ENCODE measurements around the gene CEP19.

The CEP19 gene

DNA sequence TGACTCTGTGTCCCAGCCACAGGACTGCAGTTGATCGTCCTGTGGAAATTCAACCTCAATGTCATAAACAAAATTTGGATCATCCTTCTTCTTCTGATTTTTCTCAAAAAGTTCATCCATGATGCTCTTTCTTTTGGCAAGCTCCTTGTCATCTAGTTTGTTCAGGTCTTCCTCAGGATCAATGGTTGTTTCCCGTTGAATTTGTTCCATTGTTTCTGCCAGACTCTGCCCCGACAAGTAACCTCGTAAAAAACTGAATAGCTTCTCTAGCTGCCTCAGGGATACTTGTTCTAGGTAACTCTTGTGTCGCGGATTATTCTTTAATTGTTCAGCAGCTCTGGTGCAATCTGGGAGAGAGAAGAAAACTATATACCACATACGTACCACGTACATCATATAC lies 4.5 kb downstream of the CEP19 start:
- H3K4me3 ChIP-seq (ENCODE audit: low read depth, low read length): no peak overlapping the region
- H3K79me2 ChIP-seq (ENCODE audit: control insufficient read depth, insufficient read depth, low read length, unreplicated experiment): peaks cover under 1% of the 10 kb centered on the region
- no peak overlapping the region for H3K27ac ChIP-seq (ENCODE audit: low read depth, low read length)
- H3K36me3 ChIP-seq (ENCODE audit: insufficient read depth, low read length): no peaks in the 10 kb centered on the region
- no peaks in the 10 kb centered on the region for H3K4me1 ChIP-seq (ENCODE audit: control insufficient read depth, insufficient read depth, low read length, unreplicated experiment)
- H3K27me3 ChIP-seq (ENCODE audit: insufficient read depth, low read length): no peaks in the 10 kb centered on the region
- H2AFZ ChIP-seq (ENCODE audit: low read length, unreplicated experiment): no peak overlapping the region

DNA sequence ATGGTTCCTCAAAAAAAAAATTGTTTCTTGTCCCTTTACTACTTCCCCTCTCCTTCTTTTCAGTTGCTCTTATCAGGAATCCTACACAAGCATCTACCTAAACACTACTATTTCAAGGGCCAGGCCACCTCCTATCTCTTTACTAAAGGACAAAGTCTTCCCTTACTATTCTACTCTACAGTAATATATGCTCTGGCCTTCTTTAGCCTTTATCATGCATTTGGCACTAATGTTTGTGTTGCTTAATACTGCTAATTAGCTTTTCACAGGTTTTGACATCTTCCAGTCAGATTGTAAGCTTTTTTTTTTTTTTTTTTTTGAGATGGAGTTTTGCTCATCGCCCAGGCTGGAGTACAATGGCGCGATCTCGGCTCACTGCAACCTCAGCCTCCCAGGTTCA lies 5.3 kb downstream of the CEP19 start:
- Histone ChIP-seq H3K4me3 (ENCODE audit: low read depth, low read length) (no peak overlapping the region), H2AFZ (ENCODE audit: low read length, unreplicated experiment) (no peak overlapping the region), H3K27ac (ENCODE audit: low read depth, low read length) (no peak overlapping the region), H3K27me3 (ENCODE audit: insufficient read depth, low read length) (no peaks in the 10 kb centered on the region), H3K79me2 (ENCODE audit: control insufficient read depth, insufficient read depth, low read length, unreplicated experiment) (no peaks in the 10 kb centered on the region), H3K4me1 (ENCODE audit: control insufficient read depth, insufficient read depth, low read length, unreplicated experiment) (no peaks in the 10 kb centered on the region), H3K36me3 (ENCODE audit: insufficient read depth, low read length) (no peaks in the 10 kb centered on the region)

DNA sequence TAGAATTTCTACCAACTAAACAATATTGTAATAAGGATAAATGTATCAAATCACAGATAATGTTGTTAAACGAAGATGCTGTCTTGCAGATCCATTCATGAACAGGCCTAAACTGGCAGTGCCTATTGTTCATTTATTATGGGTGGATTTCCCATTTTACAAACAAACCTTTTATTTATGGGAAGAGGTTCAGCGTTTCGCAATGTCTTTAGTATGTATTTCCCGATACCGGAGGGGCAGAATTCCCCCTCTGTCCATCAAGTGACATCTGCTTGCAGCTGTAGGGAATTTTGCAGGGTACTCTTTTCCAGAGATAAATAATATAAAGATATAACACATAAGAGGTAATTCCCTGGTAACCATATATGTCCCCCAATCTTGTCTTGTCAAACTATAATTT lies 5.7 kb downstream of the CEP19 start:
- H3K79me2 ChIP-seq (ENCODE audit: control insufficient read depth, insufficient read depth, low read length, unreplicated experiment): no peaks in the 10 kb centered on the region
- no peaks in the 10 kb centered on the region for H3K36me3 ChIP-seq (ENCODE audit: insufficient read depth, low read length)
- H3K4me1 ChIP-seq (ENCODE audit: control insufficient read depth, insufficient read depth, low read length, unreplicated experiment): no peaks in the 10 kb centered on the region
- no peak overlapping the region for H2AFZ ChIP-seq (ENCODE audit: low read length, unreplicated experiment)
- no peak overlapping the region for H3K27ac ChIP-seq (ENCODE audit: low read depth, low read length)
- no peaks in the 10 kb centered on the region for H3K27me3 ChIP-seq (ENCODE audit: insufficient read depth, low read length)
- no peak overlapping the region for H3K4me3 ChIP-seq (ENCODE audit: low read depth, low read length)

DNA sequence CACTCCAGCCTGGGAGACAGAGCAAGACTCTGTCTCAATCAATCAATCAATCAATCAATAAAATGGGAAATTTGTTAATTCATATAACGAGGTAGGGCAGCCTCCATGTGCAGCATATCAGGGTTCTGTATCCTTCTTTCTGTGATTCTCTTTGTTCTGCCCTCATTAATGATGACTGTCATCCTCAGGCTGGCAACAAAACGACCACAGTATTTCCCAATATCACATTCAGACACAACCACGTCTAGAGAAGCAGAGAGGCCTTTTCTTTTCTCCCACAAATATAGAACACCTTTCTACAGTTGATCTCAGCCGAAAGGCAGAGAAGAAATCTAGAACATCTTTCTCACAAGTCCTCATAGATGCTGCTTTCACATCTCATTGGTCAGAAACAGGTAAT lies 11.2 kb downstream of the CEP19 start:
- Histone ChIP-seq H2AFZ (ENCODE audit: low read length, unreplicated experiment) (no peak overlapping the region), H3K36me3 (ENCODE audit: insufficient read depth, low read length) (no peaks in the 10 kb centered on the region), H3K27ac (ENCODE audit: low read depth, low read length) (no peak overlapping the region), H3K4me3 (ENCODE audit: low read depth, low read length) (no peak overlapping the region), H3K4me1 (ENCODE audit: control insufficient read depth, insufficient read depth, low read length, unreplicated experiment) (no peaks in the 10 kb centered on the region), H3K27me3 (ENCODE audit: insufficient read depth, low read length) (no peaks in the 10 kb centered on the region), H3K79me2 (ENCODE audit: control insufficient read depth, insufficient read depth, low read length, unreplicated experiment) (no peaks in the 10 kb centered on the region)

DNA sequence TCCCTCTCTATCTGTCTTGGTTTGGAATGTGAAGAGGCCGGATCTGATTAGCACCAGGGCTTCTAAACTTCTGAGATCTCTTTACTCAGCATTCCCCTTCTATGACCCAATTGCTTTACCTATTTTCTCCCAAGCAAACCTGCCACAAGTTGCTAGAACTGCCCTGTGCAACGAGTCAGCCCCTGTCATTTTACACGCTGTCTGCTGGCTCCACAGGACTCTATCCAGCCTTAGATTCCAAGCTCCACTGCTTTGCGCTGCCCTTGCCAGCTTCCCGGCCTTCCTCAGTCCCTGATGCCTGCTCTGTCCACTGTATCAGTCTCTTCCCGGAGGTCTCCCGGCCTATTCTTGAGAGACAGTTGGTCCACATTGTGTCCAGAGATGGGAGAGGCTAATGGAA lies 12.3 kb downstream of the CEP19 start:
- no peaks in the 10 kb centered on the region for H3K79me2 ChIP-seq (ENCODE audit: control insufficient read depth, insufficient read depth, low read length, unreplicated experiment)
- no peaks in the 10 kb centered on the region for H3K4me1 ChIP-seq (ENCODE audit: control insufficient read depth, insufficient read depth, low read length, unreplicated experiment)
- H3K27ac ChIP-seq (ENCODE audit: low read depth, low read length): no peak overlapping the region
- no peaks in the 10 kb centered on the region for H3K36me3 ChIP-seq (ENCODE audit: insufficient read depth, low read length)
- H2AFZ ChIP-seq (ENCODE audit: low read length, unreplicated experiment): no peak overlapping the region
- no peak overlapping the region for H3K4me3 ChIP-seq (ENCODE audit: low read depth, low read length)
- no peaks in the 10 kb centered on the region for H3K27me3 ChIP-seq (ENCODE audit: insufficient read depth, low read length)

DNA sequence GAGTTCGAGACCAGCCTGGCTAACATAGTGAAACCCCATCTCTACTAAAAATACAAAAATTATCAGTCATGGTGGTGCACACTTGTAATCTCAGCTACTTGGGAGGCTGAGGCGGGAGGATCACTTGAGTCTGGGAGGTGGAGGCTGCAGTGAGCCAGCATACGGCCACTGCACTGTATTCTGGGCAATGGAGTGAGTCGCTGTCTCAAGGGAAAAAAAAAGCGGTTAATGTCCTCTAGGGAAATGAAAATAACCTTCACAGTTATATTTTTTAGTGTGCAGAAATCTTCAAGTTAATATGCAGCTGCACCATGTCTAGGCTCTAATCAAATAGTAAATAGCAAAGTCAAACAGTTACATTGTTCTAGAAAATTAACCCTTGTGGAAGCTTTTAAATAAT lies 14.8 kb downstream of the CEP19 start:
- no peaks in the 10 kb centered on the region for H3K79me2 ChIP-seq (ENCODE audit: control insufficient read depth, insufficient read depth, low read length, unreplicated experiment)
- H3K27me3 ChIP-seq (ENCODE audit: insufficient read depth, low read length): no peaks in the 10 kb centered on the region
- H3K4me1 ChIP-seq (ENCODE audit: control insufficient read depth, insufficient read depth, low read length, unreplicated experiment): no peaks in the 10 kb centered on the region
- H3K27ac ChIP-seq (ENCODE audit: low read depth, low read length): no peak overlapping the region
- H2AFZ ChIP-seq (ENCODE audit: low read length, unreplicated experiment): no peak overlapping the region
- no peaks in the 10 kb centered on the region for H3K36me3 ChIP-seq (ENCODE audit: insufficient read depth, low read length)
- H3K4me3 ChIP-seq (ENCODE audit: low read depth, low read length): no peak overlapping the region

DNA sequence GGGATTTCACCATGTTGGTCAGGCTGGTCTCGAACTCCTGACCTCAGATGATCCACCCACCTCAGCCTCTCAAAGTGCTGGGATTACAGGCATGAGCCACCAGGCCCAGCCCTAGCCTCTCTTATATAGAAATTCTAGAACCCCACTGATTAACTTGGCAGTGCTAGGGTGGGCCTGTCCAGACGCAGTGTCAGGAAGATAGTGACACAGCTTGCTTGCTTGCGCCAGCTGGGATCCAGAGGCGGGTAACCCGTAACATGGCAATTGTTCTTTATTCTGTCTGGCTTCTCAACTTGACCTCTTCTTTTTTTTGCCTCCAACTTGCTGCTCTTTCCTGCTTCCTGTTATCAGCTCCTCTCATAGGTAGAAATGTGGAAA lies 16.2 kb downstream of the CEP19 start:
- Histone ChIP-seq H3K79me2 (ENCODE audit: control insufficient read depth, insufficient read depth, low read length, unreplicated experiment) (no peaks in the 10 kb centered on the region), H2AFZ (ENCODE audit: low read length, unreplicated experiment) (no peak overlapping the region), H3K4me1 (ENCODE audit: control insufficient read depth, insufficient read depth, low read length, unreplicated experiment) (no peaks in the 10 kb centered on the region), H3K27ac (ENCODE audit: low read depth, low read length) (no peak overlapping the region), H3K36me3 (ENCODE audit: insufficient read depth, low read length) (no peaks in the 10 kb centered on the region), H3K27me3 (ENCODE audit: insufficient read depth, low read length) (no peaks in the 10 kb centered on the region), H3K4me3 (ENCODE audit: low read depth, low read length) (no peak overlapping the region)

DNA sequence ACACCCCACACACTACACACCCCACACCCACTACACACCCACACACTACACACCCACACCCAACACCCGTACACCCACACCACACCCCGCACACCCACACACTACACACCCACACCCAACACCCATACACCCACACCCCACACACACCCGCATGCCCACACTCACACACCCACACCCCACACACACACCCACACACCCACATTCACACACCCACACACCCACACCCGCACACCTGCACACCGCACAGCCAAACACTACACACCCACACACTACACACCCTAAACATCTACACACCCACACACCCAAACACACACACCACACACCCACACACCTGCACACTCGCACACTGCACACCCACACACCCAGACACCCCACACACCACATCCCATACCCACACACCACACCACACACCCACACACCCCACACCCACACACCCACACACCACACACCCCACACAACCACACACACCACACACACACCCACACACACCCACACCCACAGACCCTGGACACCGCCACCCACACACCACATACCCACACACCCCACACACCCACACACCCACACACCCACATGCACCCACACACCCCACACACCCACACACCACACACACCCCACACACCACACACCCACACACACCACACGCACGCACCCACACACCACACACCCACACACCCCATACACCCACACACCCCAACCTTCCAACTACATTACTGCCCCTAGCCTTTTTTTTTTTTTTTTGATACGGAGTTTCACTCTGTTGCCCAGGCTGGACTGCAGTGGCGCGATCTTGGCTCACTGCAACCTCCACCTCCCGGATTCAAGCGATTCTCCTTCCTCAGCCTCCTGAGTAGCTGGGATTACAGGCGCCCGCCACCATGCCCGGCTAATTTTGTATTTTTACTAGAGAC lies 16.9 kb downstream of the CEP19 start:
- no peak overlapping the region for H3K4me3 ChIP-seq (ENCODE audit: low read depth, low read length)
- no peaks in the 10 kb centered on the region for H3K79me2 ChIP-seq (ENCODE audit: control insufficient read depth, insufficient read depth, low read length, unreplicated experiment)
- no peak overlapping the region for H3K27ac ChIP-seq (ENCODE audit: low read depth, low read length)
- H2AFZ ChIP-seq (ENCODE audit: low read length, unreplicated experiment): no peak overlapping the region
- no peaks in the 10 kb centered on the region for H3K4me1 ChIP-seq (ENCODE audit: control insufficient read depth, insufficient read depth, low read length, unreplicated experiment)
- H3K36me3 ChIP-seq (ENCODE audit: insufficient read depth, low read length): no peaks in the 10 kb centered on the region
- no peaks in the 10 kb centered on the region for H3K27me3 ChIP-seq (ENCODE audit: insufficient read depth, low read length)

DNA sequence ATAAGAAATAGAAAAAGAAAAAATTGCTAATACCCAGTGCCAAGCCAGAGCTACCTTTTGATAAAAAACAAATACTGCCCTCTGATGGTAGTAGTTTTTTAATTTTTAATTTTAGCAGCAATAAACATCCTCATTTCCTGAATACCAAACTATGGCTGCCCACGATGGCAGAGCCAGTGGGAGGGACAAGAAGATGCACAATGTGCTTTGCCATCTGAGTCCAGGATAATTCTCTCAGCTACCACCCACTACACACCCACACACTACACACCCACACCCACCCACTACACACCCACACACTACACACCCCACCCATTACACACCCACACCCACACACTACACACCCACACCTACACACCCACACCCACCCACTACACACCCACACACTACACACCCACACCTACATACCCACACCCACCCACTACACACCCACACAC lies 17.8 kb downstream of the CEP19 start:
- no peaks in the 10 kb centered on the region for H3K79me2 ChIP-seq (ENCODE audit: control insufficient read depth, insufficient read depth, low read length, unreplicated experiment)
- H2AFZ ChIP-seq (ENCODE audit: low read length, unreplicated experiment): peak overlapping the region; percentile 50
- no peak overlapping the region for H3K4me3 ChIP-seq (ENCODE audit: low read depth, low read length)
- no peaks in the 10 kb centered on the region for H3K4me1 ChIP-seq (ENCODE audit: control insufficient read depth, insufficient read depth, low read length, unreplicated experiment)
- H3K27ac ChIP-seq (ENCODE audit: low read depth, low read length): no peak overlapping the region
- H3K27me3 ChIP-seq (ENCODE audit: insufficient read depth, low read length): no peaks in the 10 kb centered on the region
- H3K36me3 ChIP-seq (ENCODE audit: insufficient read depth, low read length): no peaks in the 10 kb centered on the region

DNA sequence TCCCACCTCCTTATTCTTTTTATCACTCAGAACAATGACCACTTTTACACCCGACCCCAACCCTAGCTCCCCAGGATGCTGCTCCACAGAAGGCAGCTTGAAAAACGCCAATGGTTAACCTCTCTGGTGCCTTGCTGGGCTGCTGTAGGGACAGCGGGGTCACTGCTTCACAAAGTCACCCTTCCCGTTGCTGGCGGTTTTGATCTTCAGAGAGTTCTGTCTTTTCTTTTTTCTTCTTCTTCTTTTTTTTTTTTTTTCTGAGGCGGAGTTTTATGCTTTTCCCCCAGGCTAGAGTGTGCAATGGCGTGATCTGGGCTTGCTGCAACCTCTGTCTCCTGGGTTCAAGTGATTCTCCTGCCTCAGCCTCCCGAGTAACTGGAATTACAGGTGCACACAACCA lies 20.7 kb downstream of the CEP19 start:
- Histone ChIP-seq H2AFZ (ENCODE audit: low read length, unreplicated experiment) (no peak overlapping the region), H3K36me3 (ENCODE audit: insufficient read depth, low read length) (no peaks in the 10 kb centered on the region), H3K27ac (ENCODE audit: low read depth, low read length) (no peak overlapping the region), H3K4me1 (ENCODE audit: control insufficient read depth, insufficient read depth, low read length, unreplicated experiment) (peaks cover 16% of the 10 kb centered on the region), H3K79me2 (ENCODE audit: control insufficient read depth, insufficient read depth, low read length, unreplicated experiment) (no peaks in the 10 kb centered on the region), H3K27me3 (ENCODE audit: insufficient read depth, low read length) (no peaks in the 10 kb centered on the region), H3K4me3 (ENCODE audit: low read depth, low read length) (no peak overlapping the region)

DNA sequence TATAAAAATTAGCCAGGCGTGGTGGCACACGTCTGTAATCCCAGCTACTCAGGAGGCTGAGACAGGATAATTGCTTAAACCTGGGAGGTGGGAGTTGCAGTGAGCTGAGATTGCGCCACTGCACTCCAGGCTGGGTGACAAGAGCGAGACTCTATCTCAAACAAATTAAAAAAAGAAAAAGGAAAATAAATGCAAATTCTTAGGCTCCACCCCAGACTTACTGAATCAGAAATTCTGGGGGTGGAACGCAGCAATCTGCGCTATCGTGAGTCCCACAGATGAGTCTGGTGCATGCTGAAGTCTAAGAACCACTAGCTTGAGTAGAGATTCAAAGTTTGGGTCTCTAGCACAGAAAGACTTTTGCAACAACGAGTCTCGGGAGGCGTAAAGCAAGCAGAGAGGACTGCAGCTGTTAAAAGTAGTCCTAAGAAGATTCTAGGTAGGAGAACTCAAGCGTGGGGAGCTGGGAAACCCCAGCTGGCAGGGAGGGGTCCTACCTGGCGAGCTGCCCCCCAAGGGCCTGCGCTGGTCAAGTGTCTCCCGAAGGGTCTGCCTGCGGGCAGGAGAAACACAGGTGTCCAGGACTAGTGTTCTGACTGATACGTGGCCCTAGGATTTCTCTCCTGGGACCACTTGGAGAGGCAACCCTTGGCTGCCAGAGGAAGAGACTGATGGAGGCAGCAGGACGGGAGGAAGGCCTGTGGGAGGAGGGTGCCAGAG lies 21.9 kb downstream of the CEP19 start:
- Histone ChIP-seq H3K27me3 (ENCODE audit: insufficient read depth, low read length) (no peaks in the 10 kb centered on the region), H3K79me2 (ENCODE audit: control insufficient read depth, insufficient read depth, low read length, unreplicated experiment) (no peaks in the 10 kb centered on the region), H3K36me3 (ENCODE audit: insufficient read depth, low read length) (no peaks in the 10 kb centered on the region), H3K27ac (ENCODE audit: low read depth, low read length) (no peak overlapping the region), H3K4me1 (ENCODE audit: control insufficient read depth, insufficient read depth, low read length, unreplicated experiment) (peaks cover 22% of the 10 kb centered on the region), H3K4me3 (ENCODE audit: low read depth, low read length) (no peak overlapping the region), H2AFZ (ENCODE audit: low read length, unreplicated experiment) (no peak overlapping the region)

Measured in ACC112 (cell line).